ENCODE data around the gene KLHDC10.

KLHDC10 gene

DNA sequence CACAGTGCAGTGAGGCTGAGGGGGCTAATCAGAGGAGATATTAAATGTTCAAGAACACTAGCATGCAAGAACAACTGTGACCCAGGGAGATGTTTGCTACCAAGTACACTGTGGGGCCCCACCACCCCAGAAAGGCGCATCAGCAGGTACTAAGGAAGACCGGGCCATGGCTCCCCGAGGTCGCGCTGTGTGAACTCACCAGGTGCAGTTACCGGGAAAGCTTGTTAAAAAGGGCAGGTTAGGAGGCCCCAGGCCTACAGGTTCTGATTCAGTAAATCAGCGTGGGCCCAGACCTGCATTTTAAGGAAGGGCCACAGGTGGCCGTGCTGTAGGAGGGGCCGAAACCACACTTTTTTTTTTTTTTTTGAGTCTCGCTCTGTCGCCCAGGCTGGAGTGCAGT, 80.3 kb downstream of the KLHDC10 start:
- H3K4me3 ChIP-seq (ENCODE audit: control insufficient read depth, low read depth, low read length) = no peak overlapping the region
- TF ChIP-seq, protein P1, sequence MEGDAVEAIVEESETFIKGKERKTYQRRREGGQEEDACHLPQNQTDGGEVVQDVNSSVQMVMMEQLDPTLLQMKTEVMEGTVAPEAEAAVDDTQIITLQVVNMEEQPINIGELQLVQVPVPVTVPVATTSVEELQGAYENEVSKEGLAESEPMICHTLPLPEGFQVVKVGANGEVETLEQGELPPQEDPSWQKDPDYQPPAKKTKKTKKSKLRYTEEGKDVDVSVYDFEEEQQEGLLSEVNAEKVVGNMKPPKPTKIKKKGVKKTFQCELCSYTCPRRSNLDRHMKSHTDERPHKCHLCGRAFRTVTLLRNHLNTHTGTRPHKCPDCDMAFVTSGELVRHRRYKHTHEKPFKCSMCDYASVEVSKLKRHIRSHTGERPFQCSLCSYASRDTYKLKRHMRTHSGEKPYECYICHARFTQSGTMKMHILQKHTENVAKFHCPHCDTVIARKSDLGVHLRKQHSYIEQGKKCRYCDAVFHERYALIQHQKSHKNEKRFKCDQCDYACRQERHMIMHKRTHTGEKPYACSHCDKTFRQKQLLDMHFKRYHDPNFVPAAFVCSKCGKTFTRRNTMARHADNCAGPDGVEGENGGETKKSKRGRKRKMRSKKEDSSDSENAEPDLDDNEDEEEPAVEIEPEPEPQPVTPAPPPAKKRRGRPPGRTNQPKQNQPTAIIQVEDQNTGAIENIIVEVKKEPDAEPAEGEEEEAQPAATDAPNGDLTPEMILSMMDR (IDR thresholded peaks at IDR 0.05; ENCODE audit: control insufficient read depth, insufficient read depth, low read depth, low read length, missing control alignments) = no peak
- DNase-seq (ENCODE audit: low read depth) = no peak

GRCh38 chr7:130151591-130152492, 81.5 kb downstream of the KLHDC10 start:
- peak; percentile 50 for DNase-seq (ENCODE audit: low read depth)
- no peak overlapping the region for H3K4me3 ChIP-seq (ENCODE audit: control insufficient read depth, low read depth, low read length)

DNA sequence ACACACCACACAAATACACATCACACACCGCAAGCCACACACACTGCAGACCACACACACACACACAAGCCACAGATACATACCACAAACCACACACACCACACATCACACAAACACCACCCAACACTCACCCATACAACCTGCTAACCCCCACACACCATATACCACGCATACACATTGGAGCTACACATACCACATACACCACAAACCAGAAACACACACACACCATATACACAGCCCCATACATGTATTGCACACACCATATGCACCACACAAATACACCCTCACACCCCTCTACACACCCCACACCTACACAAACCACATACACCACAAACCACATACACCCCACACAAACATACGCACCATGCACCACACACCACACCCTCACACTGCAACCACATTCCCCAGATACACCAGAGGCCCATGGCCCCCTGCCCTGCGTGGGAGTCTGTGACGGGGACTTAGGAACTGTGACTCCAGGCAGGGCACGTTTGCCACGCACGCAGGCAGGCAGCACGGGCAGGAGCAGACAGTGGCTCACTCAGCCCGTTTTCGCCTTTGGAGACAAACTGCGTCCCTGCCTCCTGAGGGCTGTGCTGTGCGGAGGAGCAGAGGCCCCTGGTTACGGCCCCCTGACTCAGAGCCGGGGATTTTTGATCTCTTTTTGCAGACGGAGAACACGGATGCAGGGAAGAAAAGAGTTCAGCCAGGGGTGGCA, 82.3 kb downstream of the KLHDC10 start:
- DNase-seq (ENCODE audit: low read depth) = no peak

More at GRCh38 chr7:130151591-130152492, 81.5 kb downstream of the KLHDC10 start:
- TF ChIP-seq, protein P1 (IDR thresholded peaks at IDR 0.05; ENCODE audit: control insufficient read depth, insufficient read depth, low read depth, low read length, missing control alignments) = no peak

DNA sequence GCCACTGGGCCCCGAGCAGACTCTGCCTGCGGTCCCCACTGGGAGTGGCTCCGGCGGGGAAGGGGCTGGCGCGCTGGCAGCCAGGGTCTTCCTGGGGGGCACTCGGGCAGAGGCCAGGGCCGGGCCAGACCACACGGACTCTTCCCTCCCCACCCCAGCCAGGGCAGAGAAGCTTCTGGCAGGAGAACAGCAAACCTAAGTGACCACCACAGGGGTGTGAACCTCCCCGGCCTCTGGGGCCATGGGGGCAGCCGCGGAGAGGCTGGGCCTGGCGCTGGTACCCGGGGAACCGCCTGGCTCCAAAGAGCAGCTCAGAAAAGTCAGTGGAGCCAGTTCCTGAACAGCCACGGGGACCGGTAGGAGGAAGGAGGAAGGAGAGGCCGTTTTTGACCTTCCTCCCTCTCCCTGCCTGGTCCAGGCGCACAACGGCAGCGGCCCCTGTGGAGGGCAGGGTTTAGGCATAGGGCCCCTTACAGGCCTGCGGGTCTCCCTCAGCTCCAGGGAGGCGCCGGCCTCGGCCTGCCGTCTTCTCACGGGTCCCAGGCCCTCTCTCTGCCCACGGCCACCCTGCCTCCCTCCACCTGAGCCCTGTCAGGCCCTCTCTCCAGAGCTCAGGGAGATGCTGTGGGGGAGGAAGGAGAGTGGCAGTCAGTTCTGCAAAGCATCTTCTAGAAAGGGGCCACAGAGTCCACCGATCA, 83.0 kb downstream of the KLHDC10 start:
- H3K4me3 ChIP-seq (ENCODE audit: control insufficient read depth, low read depth, low read length) = no peak overlapping the region
- TF ChIP-seq, protein P1 (IDR thresholded peaks at IDR 0.05; ENCODE audit: control insufficient read depth, insufficient read depth, low read depth, low read length, missing control alignments) = no peak

More for the DNA sequence above, 82.3 kb downstream of the KLHDC10 start:
- TF ChIP-seq, protein P1 (IDR thresholded peaks at IDR 0.05; ENCODE audit: control insufficient read depth, insufficient read depth, low read depth, low read length, missing control alignments) = no peak
- H3K4me3 ChIP-seq (ENCODE audit: control insufficient read depth, low read depth, low read length) = no peak overlapping the region

GRCh38 chr7:130154131-130154500, 83.8 kb downstream of the KLHDC10 start:
- no peak overlapping the region for H3K4me3 ChIP-seq (ENCODE audit: control insufficient read depth, low read depth, low read length)
- DNase-seq (ENCODE audit: low read depth) = no peak
- TF ChIP-seq, protein P1 (IDR thresholded peaks at IDR 0.05; ENCODE audit: control insufficient read depth, insufficient read depth, low read depth, low read length, missing control alignments) = no peak

More for the DNA sequence above, 83.0 kb downstream of the KLHDC10 start:
- DNase-seq (ENCODE audit: low read depth) = no peak

All from AG09309 (cell line).